Astrocyte (in vitro differentiated cells and primary cell): ENCODE data around the gene FADS6. TPM values are rescaled to one million over a fixed set of nuclear protein-coding genes. Genes with fewer than 3 reads are reported as not detected.

Experiments
- DNase-seq: peaks from one replicate; pipeline ENCODE4 v3.0.0-alpha.2; 2010; ENCODE audit warnings: low read depth
- FAIRE-seq: peaks from 2 replicates; lab custom pipeline; 2011; peaks lifted over from hg19 to GRCh38; lab: Jason Lieb, UNC
- H2AFZ ChIP-seq: 2 replicates; pipeline ENCODE4 v1.6.0; 2012; ENCODE audit warnings: low read depth, low read length, inconsistent platforms
- H3K27ac ChIP-seq: 2 replicates; pipeline ENCODE4 v1.5.1; 2011; ENCODE audit warnings: low read depth, low read length, inconsistent platforms
- H3K27me3 ChIP-seq: 2 replicates; pipeline ENCODE4 v1.6.0; 2011; ENCODE audit warnings: low read length, inconsistent platforms; ENCODE audit not compliant: insufficient read depth
- H3K36me3 ChIP-seq: 2 replicates; pipeline ENCODE4 v1.5.1; 2011; ENCODE audit warnings: low read length, inconsistent platforms; ENCODE audit not compliant: insufficient read depth
- H3K4me1 ChIP-seq: 2 replicates; pipeline ENCODE4 v1.5.1; 2011; ENCODE audit warnings: low read length, inconsistent platforms; ENCODE audit not compliant: insufficient read depth
- H3K4me2 ChIP-seq: 2 replicates; pipeline ENCODE4 v1.6.0; 2012; ENCODE audit warnings: low read length, inconsistent platforms
- H3K4me3 ChIP-seq: 2 replicates; pipeline ENCODE4 v1.5.1; 2011; ENCODE audit warnings: low read depth, mild to moderate bottlenecking, low read length, inconsistent platforms; ENCODE audit not compliant: insufficient read depth
- H3K79me2 ChIP-seq: 2 replicates; pipeline ENCODE4 v1.6.0; 2012; ENCODE audit warnings: mild to moderate bottlenecking, low read length, inconsistent platforms; ENCODE audit not compliant: insufficient read depth
- H3K9ac ChIP-seq: 2 replicates; pipeline ENCODE4 v1.6.0; 2012; ENCODE audit warnings: mild to moderate bottlenecking, low read length, inconsistent platforms
- H3K9me3 ChIP-seq: 2 replicates; pipeline ENCODE4 v1.5.1; 2012; ENCODE audit warnings: low read depth, mild to moderate bottlenecking, low read length, inconsistent platforms; ENCODE audit not compliant: insufficient read depth
- H4K20me1 ChIP-seq: 2 replicates; pipeline ENCODE4 v1.6.0; 2012; ENCODE audit warnings: low read length, inconsistent platforms; ENCODE audit not compliant: insufficient read depth
- H3K27ac Mint-ChIP-seq: one replicate; pipeline ENCODE4 v1.8.0; 2021; ENCODE audit warnings: mild to moderate bottlenecking, mixed read lengths; ENCODE audit not compliant: unreplicated experiment
- H3K27me3 Mint-ChIP-seq: one replicate; pipeline ENCODE4 v1.8.0; 2021; ENCODE audit warnings: low read depth, mixed read lengths; ENCODE audit not compliant: unreplicated experiment
- H3K36me3 Mint-ChIP-seq: one replicate; pipeline ENCODE4 v1.8.0; 2021; ENCODE audit warnings: low read depth, mixed read lengths; ENCODE audit not compliant: unreplicated experiment
- H3K4me1 Mint-ChIP-seq: one replicate; pipeline ENCODE4 v1.8.0; 2021; ENCODE audit warnings: low read depth, mixed read lengths; ENCODE audit not compliant: unreplicated experiment
- H3K4me3 Mint-ChIP-seq: one replicate; pipeline ENCODE4 v1.8.0; 2021; ENCODE audit warnings: mild to moderate bottlenecking, moderate library complexity, mixed read lengths; ENCODE audit not compliant: unreplicated experiment
- H3K9me3 Mint-ChIP-seq: one replicate; pipeline ENCODE4 v1.8.0; 2021; ENCODE audit warnings: mild to moderate bottlenecking, mixed read lengths; ENCODE audit not compliant: unreplicated experiment
- EZH2 ChIP-seq: IDR thresholded peaks from 2 replicates; pipeline ENCODE4 v1.6.1; 2012; ENCODE audit warnings: mild to moderate bottlenecking, low read length, inconsistent platforms; ENCODE audit not compliant: insufficient read depth
- total RNA-seq: library from RNA; stranded (reverse); gene quantifications from 2 replicates; pipeline ENCODE4 v1.2.1, GENCODE V29; 2021
- TF ChIP-seq, protein P1 (sequence below): IDR thresholded peaks from 2 replicates; pipeline ENCODE4 v1.5.1; 2011; ENCODE audit warnings: low read depth, mild to moderate bottlenecking, inconsistent platforms, low read length, moderate library complexity; ENCODE audit not compliant: insufficient read depth

The FADS6 gene
- total RNA-seq, 1 donor from 2014 or later: not detected

DNA sequence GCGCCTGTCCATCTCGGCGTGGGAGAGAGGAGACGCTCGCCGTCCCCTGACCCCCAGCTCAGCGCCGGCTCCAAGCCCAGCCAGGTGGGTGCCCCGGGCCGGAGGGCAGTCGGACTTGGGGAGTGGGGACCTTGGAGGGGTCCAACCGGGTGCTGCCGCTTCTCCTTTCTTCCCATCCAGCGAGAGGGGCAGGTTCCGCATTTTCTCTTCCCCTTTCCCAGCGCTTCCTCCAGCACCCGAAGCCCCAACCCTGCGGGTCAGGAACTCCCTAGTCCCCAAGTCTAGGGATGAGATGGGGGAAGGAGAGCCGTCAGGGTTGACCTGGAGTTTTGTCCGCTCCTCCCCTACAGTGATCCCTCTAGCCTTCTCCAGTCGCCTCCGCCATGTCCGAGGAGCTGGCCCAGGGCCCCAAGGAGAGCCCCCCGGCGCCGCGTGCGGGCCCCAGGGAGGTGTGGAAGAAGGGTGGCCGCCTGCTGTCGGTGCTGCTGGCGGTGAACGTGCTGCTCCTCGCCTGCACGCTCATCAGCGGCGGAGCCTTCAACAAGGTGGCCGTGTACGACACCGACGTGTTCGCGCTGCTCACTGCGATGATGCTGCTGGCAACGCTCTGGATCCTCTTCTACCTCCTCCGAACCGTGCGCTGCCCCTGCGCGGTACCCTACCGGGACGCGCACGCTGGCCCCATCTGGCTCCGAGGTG lies 31.0 kb upstream of the FADS6 start, which contains the start of gene OTOP2:
TSS of gene OTOP2 (plus strand) at position 24 of the 699 bp plus-strand sequence. CDS start at position 384, 360 bp downstream.
- Histone ChIP-seq H3K27me3 (peaks cover 55% of the 10 kb centered on the region), H3K4me2 (peak within 1 kb of the TSS; percentile 58)

DNA sequence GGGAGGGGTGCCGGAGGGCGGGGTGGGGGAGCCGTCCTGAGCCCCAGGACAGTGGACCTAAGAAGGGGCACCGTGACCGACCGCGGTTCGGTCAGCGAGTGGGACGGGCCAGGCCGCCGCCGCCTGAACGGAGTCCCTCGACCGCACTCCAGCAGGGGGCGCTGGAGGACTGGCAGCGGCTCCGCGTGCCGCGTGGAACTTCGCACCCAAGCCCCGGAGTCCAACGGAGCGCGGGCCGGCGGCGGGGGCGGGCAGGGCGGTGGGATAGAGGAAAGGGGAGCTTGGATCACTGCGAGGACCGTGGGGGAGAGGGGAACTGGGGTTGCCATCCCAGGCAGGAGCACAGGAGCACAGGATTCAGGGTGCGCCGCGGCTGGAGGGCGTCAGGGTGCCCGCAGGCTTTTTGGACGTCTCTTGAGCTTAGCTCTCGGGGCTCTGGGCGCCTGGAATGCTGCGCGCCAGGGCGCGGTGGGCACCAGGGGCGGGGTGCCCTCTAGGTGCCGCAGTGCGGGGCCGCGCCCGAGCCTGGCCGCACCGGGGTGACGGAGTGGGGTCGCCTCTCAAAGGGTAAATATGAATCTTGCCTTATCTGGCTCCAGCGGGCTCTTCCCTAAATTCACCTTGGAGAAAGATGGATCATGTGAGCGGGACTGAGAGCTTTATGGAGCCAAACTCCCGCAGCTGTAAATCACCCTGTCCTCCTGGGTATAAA lies 30.3 kb upstream of the FADS6 start:
- FAIRE-seq (no peak), DNase-seq (no peak)
- peaks cover 6% of the 10 kb centered on the region for H3K9me3 Mint-ChIP-seq
- H3K27ac ChIP-seq: no peak overlapping the region
- H3K79me2 ChIP-seq: no peaks in the 10 kb centered on the region
- no peak overlapping the region for H3K4me3 Mint-ChIP-seq
- no peak overlapping the region for H3K27ac Mint-ChIP-seq
- H3K9me3 ChIP-seq: no peaks in the 10 kb centered on the region
- H3K4me2 ChIP-seq: peak overlapping the region; percentile 58
- peaks cover 62% of the 10 kb centered on the region for H3K27me3 Mint-ChIP-seq
- no peak overlapping the region for H2AFZ ChIP-seq
- H3K36me3 Mint-ChIP-seq: no peaks in the 10 kb centered on the region
- H4K20me1 ChIP-seq: no peaks in the 10 kb centered on the region
- peaks cover 57% of the 10 kb centered on the region for H3K27me3 ChIP-seq
- no peaks in the 10 kb centered on the region for H3K4me1 ChIP-seq
- H3K4me3 ChIP-seq: no peak overlapping the region
- no peak overlapping the region for H3K9ac ChIP-seq
- no peaks in the 10 kb centered on the region for H3K4me1 Mint-ChIP-seq
- TF ChIP-seq, protein P1, sequence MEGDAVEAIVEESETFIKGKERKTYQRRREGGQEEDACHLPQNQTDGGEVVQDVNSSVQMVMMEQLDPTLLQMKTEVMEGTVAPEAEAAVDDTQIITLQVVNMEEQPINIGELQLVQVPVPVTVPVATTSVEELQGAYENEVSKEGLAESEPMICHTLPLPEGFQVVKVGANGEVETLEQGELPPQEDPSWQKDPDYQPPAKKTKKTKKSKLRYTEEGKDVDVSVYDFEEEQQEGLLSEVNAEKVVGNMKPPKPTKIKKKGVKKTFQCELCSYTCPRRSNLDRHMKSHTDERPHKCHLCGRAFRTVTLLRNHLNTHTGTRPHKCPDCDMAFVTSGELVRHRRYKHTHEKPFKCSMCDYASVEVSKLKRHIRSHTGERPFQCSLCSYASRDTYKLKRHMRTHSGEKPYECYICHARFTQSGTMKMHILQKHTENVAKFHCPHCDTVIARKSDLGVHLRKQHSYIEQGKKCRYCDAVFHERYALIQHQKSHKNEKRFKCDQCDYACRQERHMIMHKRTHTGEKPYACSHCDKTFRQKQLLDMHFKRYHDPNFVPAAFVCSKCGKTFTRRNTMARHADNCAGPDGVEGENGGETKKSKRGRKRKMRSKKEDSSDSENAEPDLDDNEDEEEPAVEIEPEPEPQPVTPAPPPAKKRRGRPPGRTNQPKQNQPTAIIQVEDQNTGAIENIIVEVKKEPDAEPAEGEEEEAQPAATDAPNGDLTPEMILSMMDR: peak; percentile 2
- peak; percentile 97 for TF ChIP-seq EZH2
- H3K36me3 ChIP-seq: no peaks in the 10 kb centered on the region

More for the DNA sequence above, 31.0 kb upstream of the FADS6 start, which contains the start of gene OTOP2:
- H3K4me3 ChIP-seq: no peak within 1 kb of the TSS
- no peaks in the 10 kb centered on the region for H3K4me1 Mint-ChIP-seq
- no peaks in the 10 kb centered on the region for H3K4me1 ChIP-seq
- no peaks in the 10 kb centered on the region for H4K20me1 ChIP-seq
- H3K27ac ChIP-seq: no peak within 1 kb of the TSS
- H3K9ac ChIP-seq: no peak within 1 kb of the TSS
- H3K79me2 ChIP-seq: no peaks in the 10 kb centered on the region
- H3K27me3 Mint-ChIP-seq: peaks cover 63% of the 10 kb centered on the region
- H3K27ac Mint-ChIP-seq: no peak within 1 kb of the TSS
- no peak for FAIRE-seq
- H3K36me3 ChIP-seq: no peaks in the 10 kb centered on the region
- peak; percentile 95 for TF ChIP-seq EZH2
- TF ChIP-seq, protein P1: no peak
- no peaks in the 10 kb centered on the region for H3K9me3 ChIP-seq
- no peaks in the 10 kb centered on the region for H3K36me3 Mint-ChIP-seq
- no peak for DNase-seq
- H2AFZ ChIP-seq: no peak within 1 kb of the TSS
- peaks cover 6% of the 10 kb centered on the region for H3K9me3 Mint-ChIP-seq
- no peak within 1 kb of the TSS for H3K4me3 Mint-ChIP-seq
